KOPT-K1 (cell line): ENCODE data around the gene SHQ1.

ENCODE experiments used
- H3K27ac ChIP-seq: fragments of 200-600 bp; sonication (generic); 2 replicates; pipeline ENCODE4 v1.5.1; 2016; ENCODE audit warnings: antibody characterized with exemption, mild to moderate bottlenecking, low read depth, low read length; ENCODE audit not compliant: poor library complexity, severe bottlenecking
- H3K36me3 ChIP-seq: fragments of 200-600 bp; sonication (generic); 2 replicates; pipeline ENCODE4 v1.5.1; 2017; ENCODE audit warnings: antibody characterized with exemption, mild to moderate bottlenecking, low read length, moderate library complexity; ENCODE audit not compliant: insufficient read depth
- H3K9me3 ChIP-seq: fragments of 200-600 bp; sonication (generic); 2 replicates; pipeline ENCODE4 v1.5.1; 2017; ENCODE audit warnings: antibody characterized with exemption, low read length, mild to moderate bottlenecking; ENCODE audit not compliant: insufficient read depth, poor library complexity, severe bottlenecking

Gene SHQ1

DNA sequence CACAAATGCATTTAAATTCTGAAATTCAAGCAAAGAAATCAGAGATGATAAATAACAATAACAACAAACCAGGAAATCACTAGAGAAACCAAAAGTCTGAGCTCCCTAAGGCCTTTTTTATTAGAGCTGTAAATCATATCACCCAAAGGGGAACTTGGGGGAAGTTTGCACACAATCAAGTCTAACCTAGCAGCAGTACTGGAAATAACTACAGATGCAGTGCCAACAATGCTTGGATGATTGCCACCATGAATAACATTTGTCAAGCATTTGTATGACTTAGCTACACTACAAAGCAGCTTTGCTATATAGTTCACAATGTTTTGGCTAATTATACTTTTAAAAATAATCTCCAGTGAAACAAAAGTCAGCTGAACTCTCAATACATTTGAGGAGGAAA, 27.8 kb downstream of the SHQ1 start:
- peaks cover 96% of the 10 kb centered on the region for H3K36me3 ChIP-seq
- H3K27ac ChIP-seq, result no peak overlapping the region
- H3K9me3 ChIP-seq, result no peaks in the 10 kb centered on the region

DNA sequence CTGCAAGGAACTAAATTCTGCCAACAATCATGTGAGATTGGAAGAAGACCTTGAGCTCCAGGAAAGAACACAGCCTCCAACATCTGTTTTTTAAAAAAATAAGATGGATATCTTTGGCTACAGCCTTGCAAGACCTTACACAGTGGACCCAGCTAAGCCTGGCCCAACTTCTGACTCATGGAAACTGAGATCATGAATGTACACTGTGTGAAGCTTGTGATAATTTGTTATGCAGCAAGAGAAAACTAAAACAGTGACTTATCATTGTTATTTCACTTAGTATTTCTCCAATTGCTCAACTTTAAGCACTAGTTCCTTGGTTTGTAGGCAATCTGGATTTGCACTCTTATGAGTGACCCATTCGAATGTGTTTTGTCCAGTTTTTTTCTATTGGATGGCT, 29.3 kb downstream of the SHQ1 start:
- Histone ChIP-seq H3K27ac (no peak overlapping the region), H3K36me3 (peaks cover 98% of the 10 kb centered on the region), H3K9me3 (no peaks in the 10 kb centered on the region)

DNA sequence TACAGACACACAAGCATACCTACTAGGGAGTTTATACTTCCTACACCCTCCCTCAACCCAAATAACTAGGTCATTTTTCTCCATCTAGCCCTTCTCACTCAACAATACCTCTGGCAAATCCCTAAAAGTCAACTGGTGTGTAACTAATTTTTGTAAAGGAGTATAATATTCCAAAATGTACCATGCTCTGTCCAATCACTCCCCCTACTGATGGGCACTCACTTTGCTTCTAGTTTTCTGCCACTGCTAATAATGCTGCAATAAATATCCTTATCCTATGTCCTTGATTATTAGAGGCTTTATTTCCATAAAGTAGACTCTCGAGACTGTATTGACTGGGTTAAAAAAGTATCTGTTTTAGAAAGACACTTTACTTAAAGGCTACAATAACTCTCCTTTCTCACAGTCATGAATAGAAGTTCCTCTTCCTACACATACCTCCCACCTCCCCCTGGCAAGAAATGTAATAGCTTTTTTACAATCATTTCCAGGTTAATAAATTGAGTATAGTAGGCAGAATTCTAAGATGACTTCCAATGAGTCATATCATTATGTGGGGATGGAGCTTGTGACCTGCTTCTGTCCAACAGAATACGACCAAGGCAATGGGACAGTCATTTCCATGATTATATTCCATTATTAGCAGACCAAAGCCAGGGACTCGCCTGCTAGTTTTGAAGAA, 30.0 kb downstream of the SHQ1 start:
- Histone ChIP-seq H3K9me3 (no peaks in the 10 kb centered on the region), H3K36me3 (peaks cover 98% of the 10 kb centered on the region), H3K27ac (no peak overlapping the region)

DNA sequence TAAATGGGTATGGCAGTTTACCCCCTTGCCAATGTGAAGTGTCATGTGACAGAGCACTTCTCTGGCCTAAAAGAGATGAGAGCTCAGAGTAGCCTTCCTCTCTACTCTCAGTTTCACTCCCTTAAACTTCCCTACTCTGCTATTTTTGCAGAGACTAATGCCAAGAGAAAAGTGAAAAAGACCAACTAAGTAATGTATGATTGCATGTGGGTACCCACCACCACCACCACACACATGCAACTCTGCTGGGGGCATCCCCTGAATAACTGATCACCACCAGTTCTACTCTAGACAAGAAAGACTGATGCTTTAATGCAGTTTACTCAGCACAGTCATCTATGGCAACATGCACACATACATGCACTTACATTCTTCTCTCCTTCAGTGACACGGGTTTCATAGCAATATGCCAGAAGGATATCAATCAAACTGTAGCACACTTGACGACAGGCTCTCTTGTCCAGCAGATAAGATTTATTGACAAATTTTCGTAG, 31.3 kb downstream of the SHQ1 start:
- Histone ChIP-seq H3K36me3 (peaks cover 98% of the 10 kb centered on the region), H3K9me3 (no peaks in the 10 kb centered on the region), H3K27ac (no peak overlapping the region)

DNA sequence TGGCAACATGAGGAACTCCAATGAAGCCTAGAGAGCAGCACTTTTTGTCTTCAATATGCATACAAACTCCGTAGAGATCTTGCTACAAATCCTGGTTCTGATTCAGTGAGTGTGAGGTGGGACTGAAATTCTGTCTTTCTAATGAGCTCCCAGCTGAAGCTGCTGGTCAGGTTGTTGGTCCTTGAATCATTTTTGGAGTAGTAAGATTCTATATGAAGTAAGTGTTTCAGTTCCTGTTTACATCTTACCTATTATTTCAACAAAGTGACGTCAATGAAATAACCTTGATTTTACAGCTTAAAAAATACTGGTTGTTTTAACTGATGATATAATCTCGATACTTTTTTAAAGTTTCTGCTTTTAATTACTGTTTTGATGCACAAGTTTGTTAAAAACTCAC, 33.9 kb downstream of the SHQ1 start:
- H3K9me3 ChIP-seq, result no peaks in the 10 kb centered on the region
- H3K36me3 ChIP-seq, result peaks cover 98% of the 10 kb centered on the region
- H3K27ac ChIP-seq, result no peak overlapping the region

DNA sequence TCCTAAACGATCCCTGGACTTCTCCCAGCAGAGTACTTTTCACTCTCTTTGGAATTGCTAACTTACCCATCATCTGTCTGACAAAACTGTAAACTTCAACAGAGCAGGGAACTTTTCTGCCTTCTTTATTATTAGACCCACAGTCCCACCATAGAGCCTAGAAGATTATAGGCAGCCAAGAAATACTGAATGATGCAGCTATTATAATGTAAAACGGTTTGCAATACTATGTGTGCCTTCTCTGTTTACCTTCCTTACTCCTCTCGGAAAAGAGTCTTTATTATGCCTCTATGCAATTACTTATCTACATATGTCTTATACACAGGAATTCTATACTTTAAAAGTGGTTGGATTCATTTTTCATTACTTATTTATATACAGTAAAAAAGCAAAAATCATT, 36.0 kb downstream of the SHQ1 start:
- Histone ChIP-seq H3K9me3 (no peaks in the 10 kb centered on the region), H3K27ac (no peak overlapping the region), H3K36me3 (peaks cover 99% of the 10 kb centered on the region)

DNA sequence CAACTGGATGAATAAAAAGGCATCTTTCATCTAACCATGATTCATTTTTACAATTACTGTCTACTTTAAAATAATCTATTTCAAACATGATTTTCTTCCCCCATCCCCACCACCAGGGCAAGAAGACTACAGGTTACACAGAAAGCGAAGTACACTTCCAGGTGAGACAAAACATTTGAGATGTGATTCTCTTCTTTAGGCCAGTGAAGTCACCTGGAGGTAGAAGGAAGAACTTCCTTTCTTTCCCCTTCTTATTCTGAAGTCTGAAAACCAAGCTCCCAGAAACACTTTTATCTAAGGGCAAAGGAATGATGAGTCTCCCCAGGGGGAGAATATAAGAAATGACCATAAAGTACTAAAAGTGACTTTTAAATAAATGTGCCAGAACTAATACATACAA, 36.7 kb downstream of the SHQ1 start:
- Histone ChIP-seq H3K9me3 (no peaks in the 10 kb centered on the region), H3K36me3 (peaks cover 99% of the 10 kb centered on the region), H3K27ac (no peak overlapping the region)

DNA sequence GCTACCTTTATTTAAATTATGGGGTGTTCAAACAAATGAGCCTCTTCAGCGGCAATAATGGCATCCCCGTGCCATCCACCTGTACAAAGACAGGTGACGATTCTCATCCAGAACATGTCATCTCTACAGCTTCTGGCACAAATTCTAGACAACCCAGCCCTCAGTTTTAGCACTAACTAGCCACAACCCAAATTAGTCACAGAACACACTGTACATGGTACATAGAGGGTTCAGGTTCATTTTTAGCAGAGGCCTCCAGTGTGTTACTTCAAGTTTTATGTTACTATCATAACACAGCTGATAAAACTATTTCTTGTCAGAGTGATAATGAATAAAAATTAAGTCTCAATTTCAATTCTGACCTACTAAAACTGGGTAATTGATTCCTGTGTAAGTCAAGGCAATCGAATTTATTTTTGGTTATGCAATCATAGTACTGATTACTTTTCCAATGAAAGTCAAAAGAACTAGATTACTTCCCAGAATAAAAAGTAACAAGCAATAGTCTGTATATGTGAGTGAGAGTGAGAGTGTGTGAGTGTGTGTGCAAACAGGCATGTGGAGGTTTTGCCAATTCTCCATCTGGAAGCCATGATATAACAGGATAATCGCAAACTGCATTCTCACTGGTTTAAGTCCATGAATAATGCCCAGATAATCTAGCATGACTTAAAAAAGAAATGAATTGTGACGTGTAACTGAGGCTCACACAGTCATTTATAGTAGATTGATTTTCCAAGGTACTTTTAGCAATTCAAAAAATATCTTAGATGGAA, 37.4 kb downstream of the SHQ1 start:
- Histone ChIP-seq H3K9me3 (no peaks in the 10 kb centered on the region), H3K27ac (no peak overlapping the region), H3K36me3 (peaks cover 99% of the 10 kb centered on the region)

DNA sequence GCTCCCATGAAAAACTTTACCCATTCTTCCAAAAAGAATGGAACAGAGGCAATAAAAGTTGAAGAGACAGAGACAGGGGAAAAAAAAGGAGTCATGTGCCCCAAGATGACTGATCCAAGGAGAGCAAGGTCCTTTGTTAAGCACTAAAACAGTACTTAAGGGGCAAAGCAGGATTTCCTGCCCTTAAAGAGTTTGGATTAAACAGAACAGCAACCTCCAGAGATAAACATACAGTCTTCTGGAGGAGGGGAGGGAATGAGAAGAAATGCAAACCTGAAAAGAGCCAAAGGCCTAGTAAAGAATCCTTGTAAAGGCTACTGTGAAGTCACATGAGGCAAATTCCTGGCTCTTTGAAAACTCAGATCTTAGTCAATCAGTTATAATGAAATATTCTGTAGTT, 38.2 kb downstream of the SHQ1 start:
- no peak overlapping the region for H3K27ac ChIP-seq
- H3K9me3 ChIP-seq, result no peaks in the 10 kb centered on the region
- peaks cover 98% of the 10 kb centered on the region for H3K36me3 ChIP-seq

DNA sequence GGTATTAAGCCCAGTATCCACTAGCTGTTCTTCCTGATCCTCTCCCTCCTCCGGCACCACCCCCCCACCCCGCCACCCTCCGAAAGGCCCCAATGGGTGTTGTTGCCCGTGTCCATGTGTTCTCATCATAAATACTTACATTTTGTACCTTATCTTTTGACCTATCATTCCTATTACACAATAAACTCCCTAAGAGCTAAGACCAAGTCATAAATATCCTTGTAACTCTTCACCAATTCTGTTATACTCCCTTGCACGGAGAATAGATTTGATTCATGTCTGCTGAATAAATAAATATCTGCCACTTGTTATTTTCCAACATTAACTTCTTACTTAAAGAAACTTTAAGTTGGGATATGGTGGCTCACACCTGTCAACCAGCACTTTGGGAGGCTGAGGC, 43.9 kb downstream of the SHQ1 start:
- Histone ChIP-seq H3K9me3 (no peaks in the 10 kb centered on the region), H3K27ac (no peak overlapping the region), H3K36me3 (peaks cover 92% of the 10 kb centered on the region)

DNA sequence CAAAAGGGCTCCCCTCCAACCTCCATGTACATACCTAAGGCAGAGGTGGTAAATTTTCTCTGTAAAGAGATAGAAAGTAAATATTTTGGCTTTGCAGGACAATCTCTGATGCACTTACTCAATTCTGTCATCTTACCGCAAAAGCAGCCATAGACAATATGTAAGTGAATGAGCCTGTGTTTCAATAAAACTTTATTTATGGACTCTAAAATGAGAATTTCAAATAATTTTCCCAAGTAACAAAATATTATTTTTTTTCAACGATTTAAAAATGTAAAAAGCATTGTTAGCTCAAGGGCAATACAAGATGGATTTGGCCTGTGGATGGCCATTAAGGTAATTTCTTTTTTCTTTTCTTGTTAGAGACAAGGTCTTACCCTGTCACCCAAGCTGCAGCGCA, 44.7 kb downstream of the SHQ1 start:
- Histone ChIP-seq H3K36me3 (peaks cover 87% of the 10 kb centered on the region), H3K9me3 (no peaks in the 10 kb centered on the region), H3K27ac (no peak overlapping the region)

DNA sequence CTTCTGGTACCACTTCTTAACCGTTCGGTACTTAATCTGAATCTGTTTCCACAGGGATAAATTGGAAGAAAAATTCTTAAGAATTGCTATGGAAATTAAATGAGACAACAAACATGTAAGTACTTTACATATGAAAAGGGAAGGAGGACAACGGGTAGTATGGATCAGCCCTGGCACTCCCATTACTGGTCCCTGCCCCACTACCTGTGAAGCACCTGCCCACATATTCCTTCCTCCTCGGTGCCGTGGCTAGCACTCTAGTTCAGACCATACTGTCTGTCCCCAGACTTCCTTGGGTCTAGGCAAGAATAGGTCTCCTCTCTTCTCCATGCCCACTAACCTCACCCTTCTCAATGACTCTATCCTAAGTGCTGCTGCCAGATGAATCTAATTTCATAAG, 46.2 kb downstream of the SHQ1 start:
- Histone ChIP-seq H3K27ac (no peak overlapping the region), H3K36me3 (peaks cover 83% of the 10 kb centered on the region), H3K9me3 (no peaks in the 10 kb centered on the region)

DNA sequence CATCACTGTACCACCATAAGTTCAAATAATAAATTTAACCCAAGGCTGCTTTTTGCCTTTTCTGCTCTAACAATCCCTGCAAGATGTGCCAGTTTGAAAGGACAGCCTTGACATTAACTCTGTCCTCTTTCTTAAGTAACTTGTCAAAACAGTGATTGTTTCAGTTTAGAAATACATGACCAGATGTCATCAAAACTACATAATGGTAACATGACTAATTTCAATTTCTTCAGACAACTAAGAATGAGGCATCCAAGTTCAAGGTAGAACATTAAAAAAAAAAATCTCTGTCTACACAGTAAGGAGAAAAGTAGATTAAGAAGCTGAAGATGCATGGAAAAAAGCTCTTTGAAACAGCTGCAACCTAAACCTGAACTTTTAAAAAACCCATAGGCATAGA, 47.4 kb downstream of the SHQ1 start:
- H3K27ac ChIP-seq, result no peak overlapping the region
- H3K36me3 ChIP-seq, result peaks cover 79% of the 10 kb centered on the region
- no peaks in the 10 kb centered on the region for H3K9me3 ChIP-seq

DNA sequence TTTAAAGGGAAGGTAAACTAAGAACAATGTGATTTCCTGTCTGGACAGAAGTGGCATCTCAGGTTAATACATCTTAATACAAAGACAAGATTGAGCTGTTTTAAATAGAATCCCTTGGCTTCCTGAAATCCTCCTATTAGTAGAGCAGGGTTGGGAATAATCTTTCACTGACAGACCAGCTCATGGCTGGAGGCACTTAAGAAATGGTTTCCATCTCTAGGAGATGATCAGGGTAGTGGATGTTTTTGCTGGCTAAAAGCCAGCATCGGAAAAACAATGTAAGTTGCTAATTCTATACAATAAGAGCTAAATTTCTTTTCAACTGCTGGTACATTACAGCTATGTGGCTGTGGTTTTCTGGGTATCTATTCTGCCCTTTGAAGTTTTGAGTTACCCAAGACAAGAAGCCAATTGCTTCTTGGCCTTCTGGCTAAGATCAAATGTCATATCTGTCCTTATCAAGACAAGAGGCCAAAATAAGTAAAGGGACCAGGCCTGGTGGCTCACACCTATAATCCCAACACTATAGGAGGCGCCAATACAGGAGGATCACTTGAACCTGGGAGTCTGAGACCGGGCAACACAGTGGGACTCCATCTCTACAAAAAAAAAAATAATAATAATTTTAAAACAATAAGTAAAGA, 49.6 kb downstream of the SHQ1 start:
- H3K9me3 ChIP-seq, result no peaks in the 10 kb centered on the region
- peaks cover 80% of the 10 kb centered on the region for H3K36me3 ChIP-seq
- H3K27ac ChIP-seq, result no peak overlapping the region

DNA sequence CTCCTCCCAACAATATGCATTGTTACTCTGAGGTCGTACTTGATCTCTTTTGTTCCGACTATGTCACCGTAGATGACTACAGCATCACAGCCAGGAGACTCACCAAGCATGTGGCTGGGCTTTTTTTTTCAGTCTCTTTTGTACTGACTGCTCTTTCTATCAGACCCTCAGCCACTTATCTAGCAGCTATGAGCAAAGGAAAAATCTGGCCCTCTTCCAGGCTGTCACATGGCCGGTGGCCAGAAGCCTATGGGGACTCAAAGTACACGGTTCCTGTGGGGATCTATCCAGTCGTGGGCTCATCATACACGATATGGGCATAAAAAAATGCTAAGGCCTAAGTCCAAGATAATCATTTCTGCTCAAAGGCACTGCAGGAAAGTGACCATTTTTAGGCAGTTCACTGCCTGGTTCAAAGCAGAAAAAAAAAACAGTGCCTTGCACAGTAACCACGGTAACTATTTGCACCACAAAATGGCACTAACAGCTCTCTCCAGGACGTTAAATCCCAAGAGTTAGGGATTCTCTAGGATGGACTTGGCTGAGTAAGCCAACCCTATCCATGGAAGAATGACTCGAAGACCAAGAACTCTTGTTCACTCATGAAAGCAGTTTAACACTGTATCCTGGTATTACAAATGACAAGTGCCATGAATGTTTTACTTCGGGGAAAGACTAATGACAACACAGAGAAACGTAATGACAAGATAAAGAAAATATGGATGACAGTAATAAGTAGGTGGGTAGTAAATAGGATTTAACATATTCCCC, 50.3 kb downstream of the SHQ1 start:
- Histone ChIP-seq H3K27ac (no peak overlapping the region), H3K36me3 (peaks cover 79% of the 10 kb centered on the region), H3K9me3 (no peaks in the 10 kb centered on the region)
